Activated CD4-positive, alpha-beta T cell treated with anti-CD3 and anti-CD28 coated beads, Interleukin-2, amount 50 U/mL, for 1 hour (primary cell): Measurements from ENCODE around the gene POMGNT2.
"Not testable (repeated sequence)": the region's sequence is repeated elsewhere in the genome, so short reads cannot be mapped to it uniquely, and the experiment has no call there.

ENCODE experiments used
- DNase-seq: peaks from one replicate; pipeline ENCODE4 v3.0.0-alpha.2; 2020

POMGNT2 gene

DNA sequence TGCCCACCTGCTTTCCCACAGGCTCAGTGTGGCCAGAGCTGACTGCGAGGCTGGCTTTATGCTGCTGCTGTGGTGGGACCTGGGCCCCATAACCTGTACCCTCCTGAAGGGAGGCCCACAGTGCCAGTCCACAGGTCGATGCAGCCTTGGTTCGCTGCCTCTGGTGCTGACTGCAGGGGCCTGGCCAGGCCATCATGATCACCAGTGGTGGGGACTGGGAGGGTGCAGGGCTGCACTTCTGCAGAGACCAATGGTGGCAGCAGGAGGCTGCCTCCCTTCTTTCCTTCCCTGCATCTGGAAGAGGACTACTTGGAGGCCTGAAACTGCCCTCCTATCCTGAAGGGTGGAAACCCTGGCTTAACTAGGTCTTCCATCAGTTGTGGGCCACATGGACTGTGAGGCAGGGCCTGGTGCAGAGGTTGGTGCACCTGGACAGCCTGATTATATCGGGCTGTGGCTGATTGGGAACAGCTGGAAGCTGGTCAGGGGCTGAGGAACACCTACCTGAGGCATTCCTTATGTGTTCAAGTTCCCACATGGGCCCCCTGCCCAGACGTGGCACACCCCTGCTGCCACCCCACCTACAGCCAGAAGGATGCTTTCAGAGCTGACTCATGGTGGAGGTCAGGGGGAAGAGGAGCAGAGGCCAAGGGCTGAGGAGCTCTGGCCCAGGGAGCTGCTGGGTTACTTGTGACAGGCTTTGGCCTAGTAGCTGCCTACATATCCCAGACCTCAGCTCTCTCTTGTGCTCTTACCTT is 29.8 kb downstream of the POMGNT2 start:
- DNase-seq: no peak

DNA sequence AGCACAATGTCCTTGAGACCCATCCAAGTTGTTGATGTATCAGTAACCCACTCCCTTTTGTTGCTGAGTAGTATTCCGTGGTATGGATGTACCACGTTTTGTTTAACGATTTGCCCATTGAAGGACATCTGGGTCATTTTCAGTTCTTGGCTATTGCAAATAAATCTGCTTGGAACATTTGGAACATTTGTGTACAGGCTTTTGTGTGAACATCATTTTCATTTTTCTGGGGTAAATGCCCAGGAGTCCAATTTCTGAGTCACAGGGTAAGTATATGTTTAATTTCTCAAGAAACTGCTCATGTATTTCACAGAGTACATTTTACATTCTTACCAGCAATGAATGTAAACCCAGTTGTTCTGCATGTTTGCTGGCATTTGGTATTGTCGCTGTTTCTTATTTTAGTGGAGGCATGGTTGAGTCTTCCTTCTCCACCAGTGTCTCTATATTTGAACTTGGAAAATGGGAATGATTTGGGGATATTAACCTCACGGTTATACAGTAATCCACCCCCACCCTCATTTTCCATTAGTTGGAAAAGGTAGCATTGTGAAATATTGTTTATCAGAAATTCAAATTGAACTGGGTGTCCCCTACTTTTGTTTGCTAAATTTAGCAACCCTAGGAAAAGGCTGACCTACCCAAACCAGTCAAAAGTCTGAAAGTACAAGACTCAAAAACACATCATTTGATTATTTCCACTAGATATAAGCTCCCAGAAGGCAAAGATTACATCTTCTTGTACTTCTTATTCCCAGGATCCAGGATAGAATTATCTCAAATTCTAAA is 30.8 kb downstream of the POMGNT2 start:
- DNase-seq: no peak

DNA sequence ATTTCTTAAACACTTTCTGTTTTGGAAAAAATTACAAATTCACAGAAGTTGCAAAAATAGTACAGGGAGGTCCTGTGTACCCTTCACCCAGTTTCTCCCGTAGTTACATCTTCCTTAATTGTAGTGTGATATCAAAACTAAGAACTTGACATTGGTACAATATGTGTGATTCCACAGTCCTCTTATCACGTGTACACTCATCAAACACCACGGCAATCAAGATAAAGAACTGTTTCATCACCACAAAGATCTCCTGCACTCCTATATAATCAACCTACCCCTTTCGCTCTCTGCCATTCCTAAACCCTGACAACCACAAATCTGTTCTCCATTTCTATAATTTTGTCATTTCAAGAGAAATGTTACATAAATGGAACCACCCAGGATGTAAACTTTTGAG is 31.4 kb downstream of the POMGNT2 start:
- no peak for DNase-seq

DNA sequence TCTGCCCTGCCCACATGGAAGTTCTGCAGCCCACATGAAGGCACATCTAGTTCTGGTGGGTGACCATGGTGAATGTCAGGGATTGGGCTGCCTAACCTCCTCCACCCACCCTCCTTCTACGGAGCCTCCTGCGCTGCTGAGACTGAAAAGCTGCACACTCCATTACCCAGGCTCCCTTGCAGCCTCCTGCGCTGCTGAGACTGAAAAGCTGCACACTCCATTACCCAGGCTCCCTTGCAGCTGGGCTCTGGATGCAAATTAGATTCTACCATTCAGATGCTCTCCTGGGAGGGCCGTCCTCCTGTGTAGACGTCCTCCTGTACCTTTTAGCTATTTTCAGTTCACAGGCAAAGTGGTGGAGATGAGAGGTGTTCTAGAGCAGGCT is 32.1 kb downstream of the POMGNT2 start:
- no peak for DNase-seq

DNA sequence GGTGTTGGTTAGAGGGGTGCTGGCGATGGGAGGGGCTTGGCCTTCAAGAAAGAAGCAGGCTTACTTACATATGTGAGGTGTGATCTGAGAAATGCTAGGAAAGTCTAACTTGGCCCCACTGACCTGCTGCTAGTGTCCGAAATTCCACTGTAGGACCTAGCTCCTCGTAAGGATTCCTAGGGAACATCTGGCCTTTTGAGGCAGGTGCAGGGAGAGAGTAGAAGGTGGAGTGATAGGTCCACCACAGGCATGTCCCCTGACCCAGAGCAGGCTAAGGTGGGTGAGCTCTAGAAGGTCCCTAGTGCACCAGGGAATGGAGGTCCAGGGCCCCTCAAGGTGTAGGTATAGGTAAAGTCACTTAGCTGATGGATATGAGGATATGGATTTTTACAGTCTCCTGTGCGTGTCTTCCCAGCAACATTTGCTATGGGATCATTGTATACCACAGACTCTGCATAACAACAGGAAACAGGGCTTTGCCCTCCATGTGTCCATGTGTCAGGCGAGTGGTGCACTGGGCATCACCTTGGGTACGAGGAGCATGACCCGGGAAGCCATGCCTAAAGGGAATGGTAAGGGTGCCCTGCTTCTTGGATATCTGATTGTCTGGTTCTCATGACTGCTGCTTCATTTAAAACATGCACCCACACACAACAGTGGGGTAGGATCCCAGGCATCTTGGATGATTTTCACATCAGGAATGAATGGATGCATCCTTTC is 32.6 kb downstream of the POMGNT2 start:
- no peak for DNase-seq

DNA sequence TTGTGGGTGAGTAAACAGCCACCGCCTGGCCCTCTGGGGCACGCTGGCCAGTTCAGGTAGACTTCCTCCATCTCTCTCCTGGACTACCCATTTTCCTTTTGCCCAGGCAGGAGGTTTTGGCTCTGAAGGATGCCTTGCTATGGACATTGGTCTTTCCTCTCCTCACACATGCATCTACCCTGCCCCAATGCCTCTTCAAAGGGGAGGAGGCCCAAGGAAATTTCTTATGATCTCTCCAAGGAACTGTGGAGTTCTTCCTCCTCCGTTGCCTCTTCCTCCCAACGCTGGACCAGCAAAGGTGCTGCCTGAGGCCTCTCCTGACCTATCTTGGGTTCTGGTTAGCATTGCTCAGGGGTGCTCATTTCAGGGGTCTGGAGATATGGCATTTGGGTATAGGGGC is 33.5 kb downstream of the POMGNT2 start:
- DNase-seq: no peak

DNA sequence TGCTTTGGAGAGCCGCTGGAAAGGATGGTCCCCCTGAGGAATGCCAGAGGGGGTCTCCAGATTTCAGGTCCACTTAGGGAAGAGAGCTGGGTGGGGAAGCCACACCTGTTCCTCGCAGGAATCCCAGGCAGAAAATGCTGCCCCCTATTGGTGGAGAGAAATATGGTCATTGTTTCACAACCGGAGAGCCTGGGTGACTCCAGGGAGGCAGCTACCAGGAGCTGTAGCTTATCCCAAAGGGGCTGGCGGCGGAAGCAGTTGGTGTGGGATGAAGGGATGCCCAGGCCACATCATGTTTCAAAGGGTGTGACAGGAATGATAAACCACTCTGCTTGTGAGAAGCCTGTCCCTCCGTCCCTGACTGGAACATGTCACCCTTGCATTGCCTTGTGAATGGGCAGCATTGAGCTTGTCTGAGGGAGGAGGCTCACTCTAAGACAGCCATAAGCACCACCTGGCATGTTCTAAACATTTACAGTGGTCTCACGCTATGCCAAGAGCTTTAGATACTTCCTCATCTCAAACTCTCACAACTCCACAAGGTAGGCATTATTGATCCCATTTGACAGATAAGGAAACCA is 34.5 kb downstream of the POMGNT2 start:
- DNase-seq: peak; percentile 5

DNA sequence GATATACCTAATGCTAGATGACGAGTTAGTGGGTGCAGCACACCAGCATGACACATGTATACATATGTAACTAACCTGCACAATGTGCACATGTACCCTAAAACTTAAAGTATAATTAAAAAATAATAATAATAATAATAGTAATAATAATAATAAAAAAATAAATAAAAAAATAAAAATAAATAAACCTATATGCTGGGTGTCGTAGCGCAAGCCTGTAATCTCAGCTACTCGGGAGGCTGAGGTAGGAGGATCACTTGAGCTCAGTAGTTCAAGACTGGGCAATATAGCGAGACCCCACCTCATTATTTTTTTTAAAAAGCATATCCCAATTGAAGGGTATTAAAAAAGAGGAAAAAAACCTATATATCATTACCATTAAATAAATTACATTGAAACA is 35.2 kb downstream of the POMGNT2 start:
- DNase-seq: not testable (repeated sequence)

DNA sequence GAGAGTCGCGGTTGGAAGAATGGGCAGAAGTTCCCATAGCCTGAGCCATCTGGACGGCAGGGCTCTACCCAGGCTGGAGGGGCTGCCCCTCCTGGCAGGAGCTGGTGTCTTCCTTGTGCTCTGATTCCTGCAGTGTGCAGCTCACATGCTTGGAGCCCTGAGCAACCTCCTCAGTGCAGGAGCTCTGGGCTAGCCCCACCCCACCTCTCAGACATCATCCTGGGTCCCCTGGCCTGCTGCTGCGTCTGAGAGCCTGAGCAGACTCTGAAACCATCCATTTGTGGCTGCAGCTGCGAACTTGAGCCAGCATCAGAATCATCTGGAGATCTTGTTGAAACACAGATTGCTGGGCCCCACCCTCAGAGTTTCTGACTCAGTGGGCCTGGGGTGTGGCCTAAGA is 42.8 kb downstream of the POMGNT2 start:
- DNase-seq: no peak

DNA sequence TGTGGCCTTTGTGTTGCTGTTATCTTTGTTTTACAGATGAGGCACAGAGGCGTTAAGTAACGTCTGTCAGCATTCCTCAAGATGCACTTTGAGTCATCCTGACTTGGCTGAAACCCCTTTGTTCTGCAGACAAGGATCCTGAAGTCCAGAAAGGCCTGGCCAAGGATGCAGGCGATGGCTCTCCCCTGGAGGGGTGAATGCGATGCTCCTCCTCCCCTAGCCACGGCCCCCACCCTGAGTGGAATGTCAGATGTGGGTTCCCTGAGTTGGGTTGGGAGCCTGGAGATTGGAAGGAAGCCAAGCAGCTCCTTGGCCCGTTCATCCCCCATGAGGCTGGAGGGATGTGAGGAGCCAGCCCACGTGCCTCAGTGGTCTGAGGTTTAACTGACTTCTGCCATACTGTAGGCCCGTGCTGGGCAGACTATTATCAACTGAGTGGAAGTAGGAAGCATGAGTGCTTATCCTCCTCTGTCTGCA is 43.3 kb downstream of the POMGNT2 start:
- DNase-seq: no peak

DNA sequence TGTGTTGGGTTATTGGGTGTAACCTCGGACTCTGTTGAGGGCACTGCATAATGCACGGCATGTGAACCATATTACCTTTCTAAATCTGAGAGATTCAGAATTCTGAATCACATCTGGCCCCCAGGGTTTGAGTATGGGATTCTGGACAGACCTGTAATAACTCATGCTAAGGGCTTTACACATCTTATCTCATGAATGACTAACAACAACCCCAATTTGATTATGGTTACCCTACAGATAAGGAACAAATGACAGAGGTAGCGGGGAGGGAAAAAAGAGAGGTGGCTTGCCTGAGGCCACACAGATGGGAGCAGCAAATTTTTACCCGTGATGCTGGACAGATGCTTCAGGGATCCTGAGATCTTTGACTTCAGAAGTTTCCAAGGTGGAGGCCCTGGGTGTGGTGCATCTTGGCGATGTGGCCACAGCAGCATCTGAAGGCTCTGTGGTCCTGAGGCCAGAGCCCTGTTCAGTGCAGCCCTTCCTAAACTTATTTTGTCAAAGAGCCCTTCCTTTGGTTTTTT is 43.8 kb downstream of the POMGNT2 start:
- no peak for DNase-seq

DNA sequence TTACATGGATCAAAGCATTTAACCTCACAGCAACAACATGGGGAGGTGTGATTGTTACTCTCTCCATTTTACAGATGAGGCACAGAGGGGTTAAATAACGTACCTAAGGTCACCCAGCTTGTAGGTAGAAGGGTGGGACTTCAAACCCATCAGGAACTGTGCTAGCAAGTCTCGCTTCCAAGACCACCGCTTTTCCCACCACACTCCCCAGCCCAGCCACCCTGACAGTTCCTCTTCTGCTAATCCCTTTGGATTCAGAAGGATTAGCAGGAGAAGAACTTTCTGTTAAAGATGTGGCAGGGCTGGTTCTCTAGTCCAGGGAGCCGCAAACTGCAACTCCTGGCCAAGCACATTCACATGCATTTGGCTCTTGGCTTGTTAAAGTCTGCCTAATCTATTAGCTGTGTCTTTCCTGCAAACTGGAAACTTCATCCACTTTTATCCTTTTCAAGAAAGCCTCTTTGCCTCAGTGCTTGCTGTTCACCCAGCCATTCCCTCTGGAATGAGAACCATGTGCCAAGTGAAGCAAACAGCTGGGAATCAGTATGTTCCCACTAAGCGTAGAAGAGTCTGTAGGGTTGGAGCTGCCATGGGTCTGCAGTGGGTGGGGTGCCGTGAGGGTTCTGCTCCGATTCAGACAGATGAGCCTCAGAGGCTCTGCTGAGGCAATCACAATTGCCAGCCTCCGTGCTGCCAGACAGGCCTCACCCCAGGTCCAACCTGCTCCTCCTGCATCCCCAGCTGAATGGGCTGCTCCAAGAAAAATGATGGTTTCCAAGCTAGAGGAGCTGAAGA is 44.6 kb downstream of the POMGNT2 start:
- no peak for DNase-seq

DNA sequence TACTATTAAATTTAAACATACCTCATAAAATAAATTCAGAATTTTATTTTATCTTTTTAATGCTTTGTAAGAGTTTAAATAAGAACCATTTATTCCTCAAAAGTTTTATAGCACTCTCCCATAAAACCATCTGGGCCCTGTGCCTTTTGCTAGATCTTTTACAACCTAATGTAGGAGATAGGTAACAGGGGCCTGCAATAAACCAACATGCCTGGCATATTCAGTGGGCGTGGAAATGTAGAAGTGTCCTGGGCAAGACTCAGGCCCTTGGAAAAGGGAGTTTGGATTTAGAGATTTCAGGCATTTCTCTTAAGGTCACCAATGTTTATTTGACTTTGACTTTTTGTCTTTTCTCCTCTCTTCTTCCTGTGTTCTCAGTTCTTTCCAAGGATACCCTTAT is 46.4 kb downstream of the POMGNT2 start:
- no peak for DNase-seq

DNA sequence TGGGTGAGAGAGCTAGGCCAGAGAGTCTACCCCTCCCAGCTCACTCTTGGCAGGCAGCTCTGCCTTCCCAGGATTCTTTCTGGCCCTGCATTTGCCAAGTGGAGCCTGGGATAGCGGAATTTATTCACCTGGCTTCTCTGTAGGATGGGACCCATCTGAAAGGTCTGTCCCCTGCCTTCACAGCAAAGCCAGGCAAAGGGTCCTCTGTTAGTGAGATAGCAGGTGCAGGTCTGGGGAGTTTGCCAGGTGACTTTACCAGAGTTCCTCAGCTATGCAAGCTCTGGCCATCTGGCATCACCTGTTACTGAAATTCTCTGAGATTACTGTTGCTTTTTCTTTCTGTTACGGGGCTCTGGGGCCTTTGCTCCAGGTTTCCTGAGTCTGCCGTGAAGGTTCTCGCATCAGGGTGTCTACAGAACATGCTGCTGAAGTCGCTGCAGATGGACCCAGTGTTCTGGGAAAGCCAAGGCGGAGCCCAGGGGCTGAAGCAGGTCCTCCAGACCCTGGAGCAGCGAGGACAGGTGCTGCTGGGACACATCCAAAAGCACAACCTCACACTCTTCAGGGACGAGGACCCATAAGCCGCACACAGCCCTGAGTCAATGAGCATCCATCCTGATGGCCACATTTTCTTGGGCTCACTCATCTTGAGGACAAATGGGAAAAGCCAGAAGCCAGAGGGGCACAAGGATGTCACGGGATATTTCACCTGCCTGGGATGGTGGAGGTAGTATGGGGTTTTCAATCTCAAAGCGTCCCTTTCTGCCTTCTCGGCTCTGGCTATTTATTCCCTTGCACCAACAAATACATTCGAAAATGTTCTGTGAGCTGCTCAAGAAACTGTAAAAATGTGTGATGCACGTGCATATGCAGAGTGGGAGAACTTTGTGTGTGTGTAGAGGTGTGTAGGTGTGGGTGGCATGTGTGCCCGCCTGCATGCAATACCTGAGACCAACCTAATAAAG is 49.8 kb downstream of the POMGNT2 start:
- no peak for DNase-seq

DNA sequence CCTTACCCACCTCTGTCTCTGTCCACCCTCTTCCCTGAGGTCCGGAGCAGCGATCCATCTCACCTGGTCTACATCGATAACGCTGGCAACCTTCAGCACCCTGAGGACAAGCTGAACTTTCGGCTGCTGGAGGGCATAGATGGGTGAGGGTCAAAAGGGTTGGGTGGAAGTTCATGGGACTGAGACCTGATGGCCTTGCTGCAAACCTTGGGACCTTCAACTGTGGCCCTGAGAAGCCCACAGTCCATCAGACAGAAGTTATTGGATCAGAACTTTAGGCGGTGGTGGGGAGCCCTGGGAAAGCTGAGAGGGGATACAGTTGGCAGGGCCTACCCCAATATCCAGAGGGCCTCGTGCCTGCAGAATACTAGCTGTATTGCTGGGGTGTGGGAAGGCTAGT is 50.5 kb downstream of the POMGNT2 start:
- DNase-seq: no peak

DNA sequence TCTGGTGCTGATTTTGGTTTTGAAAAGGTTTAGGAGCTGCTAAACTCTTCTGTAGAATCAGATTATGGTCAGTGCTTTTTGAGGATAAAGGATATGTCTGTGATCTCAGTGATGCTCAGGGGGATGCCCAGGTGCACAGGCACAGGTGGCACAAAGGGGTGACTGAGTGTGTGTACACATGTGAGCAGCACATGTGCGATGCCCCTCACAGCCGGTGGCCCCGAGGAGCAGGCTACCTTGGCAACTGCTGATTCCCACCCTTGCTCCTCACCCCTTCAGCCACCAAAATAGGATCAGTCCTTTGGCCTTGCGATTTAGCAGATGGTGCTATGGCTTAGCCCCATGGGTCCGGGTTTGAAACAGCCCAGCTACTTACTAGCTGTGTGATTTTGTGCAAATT is 51.1 kb downstream of the POMGNT2 start:
- DNase-seq: no peak

DNA sequence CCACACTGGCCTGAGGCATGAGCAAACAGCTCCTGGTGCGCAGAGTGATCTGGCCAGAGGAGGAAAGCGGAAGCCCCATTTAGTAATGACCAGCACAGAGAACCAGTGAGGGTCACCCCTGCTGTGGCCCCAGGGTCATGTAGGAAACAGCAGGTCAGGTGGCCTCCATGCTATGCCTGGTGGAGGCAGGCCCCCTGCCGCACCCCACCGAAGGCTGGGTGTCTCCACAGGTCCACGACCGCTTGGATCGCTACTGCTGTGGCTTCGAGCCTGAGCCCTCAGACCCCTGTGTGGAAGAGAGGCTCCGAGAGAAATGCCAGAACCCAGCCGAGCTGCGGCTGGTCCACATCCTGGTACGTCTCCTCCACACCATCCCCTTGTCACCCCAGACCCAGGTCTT is 52.6 kb downstream of the POMGNT2 start:
- DNase-seq: no peak

DNA sequence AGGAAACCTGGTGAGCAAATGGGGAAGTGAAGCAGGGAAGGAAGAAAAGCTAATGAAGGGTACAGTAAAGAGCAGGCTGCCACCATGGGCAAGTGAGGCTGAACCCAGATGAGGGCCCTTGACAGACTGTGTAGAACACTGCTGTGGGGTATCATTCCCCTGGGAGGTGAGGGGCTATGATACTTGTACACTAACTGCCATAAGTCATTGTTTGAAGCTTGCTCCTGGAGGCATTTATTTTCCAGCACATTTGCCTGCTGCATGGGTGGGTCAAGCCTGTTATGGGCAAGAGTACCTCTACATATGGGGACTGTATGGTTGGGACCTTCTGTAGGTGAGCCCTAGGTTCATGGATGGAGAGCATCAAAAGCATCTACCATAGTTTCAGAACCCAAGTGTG is 57.4 kb downstream of the POMGNT2 start:
- no peak for DNase-seq

DNA sequence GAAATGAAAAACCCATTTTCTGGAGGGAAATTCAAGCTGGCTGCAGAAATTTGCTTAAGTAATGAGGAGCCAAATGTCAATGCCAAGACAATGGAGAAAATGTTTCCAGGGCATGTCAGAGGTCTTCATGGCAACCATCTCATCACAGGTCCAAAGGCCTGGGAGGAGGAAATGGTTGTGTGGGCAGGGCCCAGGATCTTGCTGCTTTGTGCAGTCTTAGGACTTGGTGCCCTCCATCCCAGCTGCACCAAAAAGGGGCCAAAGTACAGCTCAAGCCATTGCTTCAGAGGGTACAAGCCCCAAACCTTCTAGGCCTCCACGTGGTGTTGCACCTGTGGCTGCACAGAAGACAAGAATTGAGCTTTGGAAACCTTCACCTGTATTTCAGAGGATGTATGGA is 59.3 kb downstream of the POMGNT2 start:
- no peak for DNase-seq

DNA sequence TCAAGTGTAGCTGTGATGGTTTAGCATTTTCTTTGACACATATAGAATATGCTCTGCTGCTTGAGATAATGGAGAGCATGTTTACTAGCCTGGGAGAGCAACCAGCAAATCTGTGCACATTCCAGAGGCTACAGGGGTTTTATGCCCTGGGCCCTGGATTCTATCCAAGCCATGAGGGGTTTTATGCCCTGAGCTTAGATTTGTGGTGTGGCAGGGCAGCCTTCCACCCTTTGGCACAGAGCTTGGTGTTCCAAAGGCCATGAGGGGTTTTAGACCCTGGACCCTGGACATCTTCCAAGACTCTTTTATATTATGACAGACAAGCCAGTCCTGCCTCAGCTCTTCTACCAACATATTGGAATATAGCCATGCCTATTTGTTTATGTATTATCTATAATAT is 60.8 kb downstream of the POMGNT2 start:
- not testable (repeated sequence) for DNase-seq

DNA sequence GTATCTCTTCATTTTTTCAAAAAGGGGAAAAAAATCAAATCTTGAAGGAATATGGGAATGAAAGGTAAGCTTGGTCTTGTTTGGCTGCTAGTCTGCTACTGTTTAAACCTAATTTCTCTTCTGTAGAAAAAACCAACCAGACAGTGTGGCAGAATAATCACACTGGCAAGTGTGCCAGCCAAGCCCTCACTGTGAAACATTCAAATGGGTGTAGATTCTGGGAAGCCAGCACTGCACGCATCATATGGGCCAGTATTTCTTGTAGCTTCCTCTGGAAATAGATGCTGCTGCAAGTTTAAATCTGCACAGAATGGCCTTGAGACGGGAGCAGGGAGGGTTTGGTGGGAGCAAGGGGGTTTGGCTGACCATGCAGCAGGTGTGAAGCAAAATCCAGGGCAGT is 62.1 kb downstream of the POMGNT2 start:
- no peak for DNase-seq
